A549 (cell line): ENCODE measurements around the gene HEATR5B.

ENCODE experiments used
- CHD2 ChIP-seq: fragments of 150-350 bp; IDR thresholded peaks from 2 replicates; pipeline ENCODE4 v1.6.1; 2014; ENCODE audit warnings: low read length; ENCODE audit not compliant: partially characterized antibody
- CTCF ChIP-seq: fragments of >200 bp; sonication (Bioruptor Twin); formaldehyde crosslinking; IDR thresholded peaks from 3 replicates; pipeline ENCODE4 v1.5.1; 2016
- EP300 ChIP-seq, 2 experiments: fragments of >200 bp; sonication (Bioruptor Twin); formaldehyde crosslinking; IDR thresholded peaks; 2 replicates in 1 of 2; 3 replicates in 1 of 2; pipeline ENCODE4 v1.6.1; 2016 to 2017
- MAZ ChIP-seq: fragments of 150-350 bp; IDR thresholded peaks from 2 replicates; pipeline ENCODE4 v1.6.1; 2014; ENCODE audit warnings: antibody characterized with exemption, low read depth, low read length, borderline replicate concordance
- POLR2A ChIP-seq: IDR thresholded peaks from 2 replicates; pipeline ENCODE4 v1.6.1; 2012; ENCODE audit warnings: mild to moderate bottlenecking, low read length
- RARB ChIP-seq: fragments of 250-450 bp; sonication (Bioruptor Pico); IDR thresholded peaks from 2 replicates; pipeline ENCODE4 v1.8.0; 2021; ENCODE audit warnings: mild to moderate bottlenecking, moderate library complexity
- REST ChIP-seq: fragments of 200-600 bp; sonication (generic); IDR thresholded peaks from 2 replicates; pipeline ENCODE4 v1.6.1; 2016; ENCODE audit warnings: antibody characterized with exemption, mild to moderate bottlenecking, moderate library complexity

- TF ChIP-seq MAZ (no peak), REST (no peak), CTCF (no peak), CHD2 (no peak), RARB (0 out of 2 replicates have a peak, but pooled peaks have one; percentile 33), EP300 (IDR thresholded peaks at IDR 0.05) (no peak), POLR2A (peak; percentile 48)
Observed at GRCh38 chr2:37083873-37084794, at the start of gene HEATR5B, which contains the start of gene GPATCH11.
